GM06990 (cell line): ENCODE measurements around the gene PPP2R1B.

ENCODE experiments used
- DNase-seq: peaks from one replicate; pipeline ENCODE4 v3.0.0-alpha.2; 2011; ENCODE audit not compliant: insufficient read length; ENCODE audit errors: extremely low read depth
- H3K27me3 ChIP-seq: replicated peaks from 2 replicates; pipeline ENCODE4 v1.6.0; 2011; ENCODE audit warnings: low read length; ENCODE audit not compliant: control insufficient read depth, insufficient read depth
- H3K36me3 ChIP-seq: 2 replicates; pipeline ENCODE4 v1.5.1; 2011; ENCODE audit warnings: low read length; ENCODE audit not compliant: control insufficient read depth, insufficient read depth
- H3K4me3 ChIP-seq: replicated peaks from 2 replicates; pipeline ENCODE4 v1.5.1; 2011; ENCODE audit warnings: low read depth, mild to moderate bottlenecking, control low read depth, low read length
- TF ChIP-seq, protein P1 (sequence below): IDR thresholded peaks from 2 replicates; pipeline ENCODE4 v1.5.1; 2011; ENCODE audit warnings: low read length, control low read depth, mild to moderate bottlenecking, inconsistent platforms; ENCODE audit not compliant: insufficient read depth, poor library complexity, severe bottlenecking

The PPP2R1B gene

DNA sequence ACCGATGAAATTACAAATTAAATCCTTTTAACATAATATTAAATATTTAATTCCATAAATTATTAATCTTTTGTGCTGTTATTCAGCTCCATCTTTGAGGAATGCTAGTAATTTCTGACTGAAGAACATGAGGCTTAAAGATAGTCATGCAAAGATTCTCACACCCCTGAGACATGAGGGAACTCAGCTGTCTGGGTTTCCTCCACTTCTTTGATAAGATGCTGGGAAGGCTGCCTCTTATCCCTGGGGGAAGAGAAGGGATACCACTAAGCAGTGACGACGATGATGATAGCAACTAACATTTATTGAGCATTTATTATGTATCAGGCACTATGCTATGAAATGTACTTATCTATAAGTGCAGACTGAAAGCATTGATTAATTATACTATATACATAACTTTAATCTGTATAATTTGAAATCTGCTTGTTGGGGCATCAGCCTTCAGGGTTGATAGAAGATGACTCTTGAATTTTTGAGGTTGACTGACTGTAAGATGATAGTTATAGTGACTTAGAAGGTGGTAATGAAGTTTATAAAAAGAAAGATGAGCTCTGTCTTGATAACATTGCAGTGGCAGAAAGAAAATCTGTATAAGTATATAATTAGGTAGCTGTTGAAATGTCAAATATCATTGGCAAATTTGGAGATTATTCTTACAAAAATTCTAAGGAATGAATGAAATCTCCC, 85.6 kb downstream of the PPP2R1B start:
- Histone ChIP-seq H3K4me3 (no peak overlapping the region), H3K36me3 (no peaks in the 10 kb centered on the region), H3K27me3 (no peaks in the 10 kb centered on the region)
- no peak for DNase-seq
- TF ChIP-seq, protein P1, sequence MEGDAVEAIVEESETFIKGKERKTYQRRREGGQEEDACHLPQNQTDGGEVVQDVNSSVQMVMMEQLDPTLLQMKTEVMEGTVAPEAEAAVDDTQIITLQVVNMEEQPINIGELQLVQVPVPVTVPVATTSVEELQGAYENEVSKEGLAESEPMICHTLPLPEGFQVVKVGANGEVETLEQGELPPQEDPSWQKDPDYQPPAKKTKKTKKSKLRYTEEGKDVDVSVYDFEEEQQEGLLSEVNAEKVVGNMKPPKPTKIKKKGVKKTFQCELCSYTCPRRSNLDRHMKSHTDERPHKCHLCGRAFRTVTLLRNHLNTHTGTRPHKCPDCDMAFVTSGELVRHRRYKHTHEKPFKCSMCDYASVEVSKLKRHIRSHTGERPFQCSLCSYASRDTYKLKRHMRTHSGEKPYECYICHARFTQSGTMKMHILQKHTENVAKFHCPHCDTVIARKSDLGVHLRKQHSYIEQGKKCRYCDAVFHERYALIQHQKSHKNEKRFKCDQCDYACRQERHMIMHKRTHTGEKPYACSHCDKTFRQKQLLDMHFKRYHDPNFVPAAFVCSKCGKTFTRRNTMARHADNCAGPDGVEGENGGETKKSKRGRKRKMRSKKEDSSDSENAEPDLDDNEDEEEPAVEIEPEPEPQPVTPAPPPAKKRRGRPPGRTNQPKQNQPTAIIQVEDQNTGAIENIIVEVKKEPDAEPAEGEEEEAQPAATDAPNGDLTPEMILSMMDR: no peak
